Stimulated activated CD8-positive, alpha-beta memory T cell treated with anti-CD3 and anti-CD28 coated beads, Interleukin-7, amount 100 ng/mL, for 48 hours (primary cell): ENCODE results near the gene TXNDC17.
A peak's percentile ranks its signal among the peaks of the same experiment; 100 is the strongest.
"Not testable (repeated sequence)": the region's sequence is repeated elsewhere in the genome, so short reads cannot be mapped to it uniquely, and the experiment has no call there.

Source experiments
- DNase-seq, 2 donors: peaks; one replicate each; pipeline ENCODE4 v3.0.0-alpha.2; 2020; ENCODE audit warnings: low read depth in 1 of 2; ENCODE audit errors: extremely low read depth in 1 of 2

Gene TXNDC17

DNA sequence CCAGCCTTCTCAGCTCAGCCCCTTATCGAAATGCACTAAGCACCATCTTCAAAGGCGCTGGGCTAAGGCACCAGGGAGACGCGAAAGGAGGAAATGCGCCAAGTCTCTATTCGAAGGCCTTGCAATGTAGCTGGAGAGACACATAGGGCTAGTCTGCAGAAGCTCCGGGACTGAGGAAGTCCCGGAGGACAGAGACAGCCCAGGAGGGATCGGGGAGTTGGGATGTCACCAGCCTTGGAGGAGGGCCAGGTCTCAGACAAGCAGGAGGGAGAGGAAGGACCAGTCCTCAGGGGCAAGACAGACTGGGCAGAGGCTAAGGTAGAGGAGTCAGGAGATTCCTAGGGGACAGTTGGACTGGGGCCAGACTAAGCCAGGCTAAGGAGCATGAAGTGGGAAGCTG is 19.2 kb downstream of the TXNDC17 start:
- DNase-seq, result no peak

DNA sequence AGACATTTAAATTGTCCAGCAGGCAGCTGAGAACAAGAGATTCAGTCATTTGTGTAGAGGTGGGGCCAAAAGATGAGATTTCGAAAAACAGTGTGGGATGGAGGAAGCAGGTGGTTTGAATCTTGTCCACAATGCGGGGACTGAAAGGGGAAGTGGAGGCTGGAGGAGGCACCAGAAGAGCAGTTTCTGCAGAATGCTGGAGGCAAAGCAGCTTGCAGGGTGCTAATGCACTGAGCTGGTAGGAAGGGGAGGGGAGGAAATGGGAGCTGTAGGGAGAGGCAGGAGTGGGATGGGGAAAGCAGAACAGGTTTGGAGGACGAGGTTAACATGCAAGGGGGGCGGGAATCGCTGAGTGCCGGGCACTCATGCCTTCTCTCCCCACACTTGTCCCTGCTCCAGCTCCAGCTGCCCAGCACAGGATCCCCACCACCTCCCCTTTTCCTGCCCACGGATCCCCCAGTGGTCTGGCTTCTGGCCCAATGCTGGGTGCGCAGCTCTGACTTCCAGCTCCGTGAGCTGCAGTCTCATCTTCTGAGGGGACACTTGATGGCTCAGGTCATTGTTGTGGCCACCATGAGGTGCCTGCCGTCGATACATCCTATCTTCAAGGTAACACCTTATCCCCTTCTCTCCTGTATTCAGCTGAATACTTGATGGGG is 20.1 kb downstream of the TXNDC17 start:
- DNase-seq, result no peak

DNA sequence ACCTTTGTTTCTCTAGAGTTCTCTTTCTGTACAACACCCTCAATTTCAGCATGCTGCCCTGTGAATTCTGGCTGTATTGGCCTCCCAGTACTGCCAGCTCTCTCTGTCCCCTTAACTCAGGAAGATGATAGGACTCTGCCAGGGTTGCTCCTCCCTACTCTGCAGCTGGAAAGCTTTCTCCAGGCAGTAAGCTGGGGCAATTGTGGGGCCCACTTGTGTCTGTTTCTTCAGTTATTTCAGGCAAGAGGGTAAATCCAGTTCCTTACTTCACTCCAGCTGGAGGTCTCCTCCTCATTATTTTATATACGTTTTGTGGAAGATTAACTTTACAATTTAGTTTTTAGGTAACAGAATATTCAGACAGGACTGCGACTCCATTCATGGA is 20.6 kb downstream of the TXNDC17 start:
- no peak for DNase-seq

DNA sequence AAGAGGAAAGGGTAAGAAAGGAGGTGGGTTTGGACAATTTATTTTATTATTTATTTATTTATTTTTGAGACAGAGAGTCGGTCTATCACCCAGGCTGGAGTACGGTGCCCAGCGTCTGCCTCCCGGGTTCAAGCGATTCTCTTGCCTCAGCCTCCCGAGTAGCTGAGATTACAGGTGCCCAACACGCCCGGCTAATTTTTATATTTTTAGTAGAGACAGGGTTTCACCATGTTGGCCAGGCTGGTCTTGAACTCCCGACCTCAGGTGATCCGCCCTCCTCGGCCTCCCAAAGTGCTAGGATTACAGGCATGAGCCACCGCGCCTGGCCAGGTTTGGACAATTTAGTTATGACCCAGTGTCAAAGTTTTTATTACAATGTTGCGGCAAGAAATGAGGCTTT is 22.3 kb downstream of the TXNDC17 start:
- not testable (repeated sequence) for DNase-seq

DNA sequence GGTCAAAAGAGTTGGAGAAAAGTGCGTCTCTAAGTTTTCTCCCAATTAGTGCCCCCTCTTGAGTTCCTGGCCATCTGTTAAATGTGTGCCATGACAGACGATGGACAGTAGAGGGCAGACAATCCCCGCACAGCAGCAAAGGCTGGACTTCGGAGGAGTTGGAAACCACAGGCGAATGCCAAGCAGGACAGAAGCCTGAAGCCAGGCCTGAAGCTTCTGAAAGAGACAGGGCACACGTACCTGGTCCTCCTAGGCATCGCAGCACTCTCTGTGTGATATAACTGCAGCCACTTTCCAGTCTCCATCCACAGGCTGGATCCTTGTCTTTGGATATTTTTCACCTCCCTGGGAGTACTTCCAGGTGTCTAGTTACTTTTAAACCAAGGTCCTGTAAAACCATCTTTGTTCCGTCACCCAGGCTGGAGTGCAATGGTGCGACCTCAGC is 25.2 kb downstream of the TXNDC17 start:
- DNase-seq, result peak in 1 of 2 donors; percentile 25

DNA sequence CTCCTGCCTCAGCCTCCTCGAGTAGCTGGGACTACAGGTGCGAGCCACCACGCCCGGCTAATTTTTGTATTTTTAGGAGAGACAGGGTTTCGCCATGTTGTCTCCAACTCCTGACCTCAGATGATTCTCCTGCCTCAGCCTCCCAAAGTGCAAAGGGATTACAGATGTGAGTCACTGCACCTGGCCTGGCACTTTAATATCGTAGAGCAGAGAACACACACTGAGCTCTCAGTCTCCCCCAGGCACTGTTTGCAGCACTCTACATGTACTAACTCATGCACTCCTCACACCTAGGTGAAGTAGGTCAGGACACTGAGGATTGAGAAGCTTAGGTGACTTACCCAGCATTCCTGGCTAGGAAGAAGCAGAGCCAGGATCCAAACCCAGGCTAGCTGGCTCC is 25.7 kb downstream of the TXNDC17 start:
- no peak for DNase-seq

DNA sequence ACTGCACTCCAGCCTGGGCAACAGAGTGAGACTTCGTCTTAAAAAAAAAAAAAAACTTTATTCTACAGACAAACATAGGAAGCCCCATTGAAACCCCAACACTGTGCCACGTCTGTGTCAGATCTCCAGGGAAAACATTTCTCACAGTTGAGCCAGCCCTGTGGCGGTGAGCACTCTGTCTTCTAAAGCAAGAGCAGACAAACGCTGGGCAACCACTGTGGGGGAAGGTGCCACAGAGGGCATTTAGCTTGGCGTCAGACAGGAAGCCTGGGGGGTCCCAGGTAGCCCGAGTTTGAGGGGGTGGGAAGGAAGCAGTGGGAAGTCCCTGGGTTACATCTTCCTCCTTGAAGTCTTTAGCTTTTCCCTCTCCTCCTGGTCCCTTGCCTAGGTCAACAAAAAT is 26.7 kb downstream of the TXNDC17 start:
- no peak for DNase-seq

DNA sequence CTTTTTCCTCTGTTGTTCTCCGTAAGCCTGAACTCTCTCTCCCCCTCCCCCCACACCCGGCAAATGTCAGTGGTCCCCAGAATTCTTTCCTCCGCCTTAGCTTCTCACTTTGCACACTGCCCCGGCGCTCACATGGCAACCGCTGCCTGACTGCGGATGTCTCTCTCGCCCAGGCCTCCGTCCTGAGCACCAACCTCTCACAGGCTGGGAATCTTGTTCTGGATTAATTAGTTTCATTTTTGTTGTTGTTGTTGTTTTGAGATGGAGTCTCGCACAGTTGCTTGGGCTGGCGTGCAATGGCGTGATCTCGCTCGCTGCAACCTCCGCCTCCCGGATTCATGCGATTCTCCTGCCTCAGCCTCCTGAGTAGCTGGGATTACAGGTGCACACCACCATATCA is 27.4 kb downstream of the TXNDC17 start:
- DNase-seq, result no peak

DNA sequence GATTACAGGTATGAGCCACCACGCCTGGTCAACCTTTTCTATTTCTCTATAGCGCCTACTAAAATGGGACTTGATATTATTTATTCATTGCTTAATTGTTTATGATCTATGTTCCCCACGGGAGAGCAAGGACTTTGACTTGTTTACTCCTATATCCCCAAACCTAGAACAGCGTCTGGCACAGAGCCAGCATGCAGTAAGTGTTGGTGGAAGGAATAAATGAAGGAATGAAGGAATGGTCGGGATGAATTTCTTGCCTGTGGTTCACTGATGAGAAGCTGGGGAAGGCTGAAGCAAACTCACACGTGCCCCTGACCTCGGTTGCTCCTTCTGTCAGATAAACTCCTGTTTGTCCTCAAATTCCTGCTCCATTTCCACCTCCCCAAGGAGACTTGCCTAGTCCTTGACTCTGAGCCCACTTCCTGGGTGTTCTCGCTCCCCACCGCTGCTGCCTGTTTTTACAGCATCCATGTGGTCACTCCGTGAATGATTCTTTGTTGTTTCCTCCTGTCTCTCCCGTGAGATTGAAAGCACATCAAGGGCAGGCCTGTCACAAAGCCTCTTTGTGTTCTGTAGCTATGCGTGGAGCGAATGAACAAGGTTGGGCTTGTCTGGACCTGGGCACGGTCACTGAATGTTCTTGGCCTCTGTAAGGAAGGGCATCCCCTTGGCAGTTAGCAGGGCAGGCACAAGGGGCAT is 28.0 kb downstream of the TXNDC17 start:
- no peak for DNase-seq

DNA sequence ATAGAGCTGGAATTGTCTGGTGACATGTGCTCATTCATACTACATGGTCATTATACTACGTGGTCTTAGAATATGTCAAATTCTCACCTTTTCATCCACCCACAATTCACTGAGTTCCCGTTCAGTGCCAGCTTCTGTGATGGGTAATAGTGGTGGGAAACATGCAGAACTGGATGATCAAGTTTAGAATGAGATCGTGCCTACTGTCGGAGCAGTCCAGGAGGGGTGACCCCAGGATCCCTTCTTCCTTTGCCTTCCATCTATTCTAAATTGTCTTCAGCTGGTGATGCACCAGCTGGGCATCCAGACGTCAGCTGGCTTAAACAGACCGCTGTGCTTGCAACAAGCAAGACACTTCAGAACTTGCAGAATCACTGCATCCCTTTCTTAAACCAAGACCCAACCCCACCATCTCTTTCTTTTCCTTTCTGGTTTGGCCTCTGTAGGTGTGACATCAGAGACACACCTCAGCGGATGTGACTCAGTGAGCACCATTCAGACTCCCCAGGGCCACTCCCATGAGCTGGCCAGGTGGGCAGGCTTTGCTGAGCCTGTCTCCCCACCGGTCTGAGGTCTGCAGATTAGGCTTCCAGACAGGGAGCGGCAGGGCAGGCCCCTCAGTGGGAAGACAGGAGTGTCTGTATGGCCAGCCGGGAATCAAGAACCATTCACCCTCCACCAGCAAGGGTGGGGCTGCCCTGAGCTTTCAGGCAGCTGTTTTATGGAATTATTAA is 28.8 kb downstream of the TXNDC17 start:
- DNase-seq, result no peak

DNA sequence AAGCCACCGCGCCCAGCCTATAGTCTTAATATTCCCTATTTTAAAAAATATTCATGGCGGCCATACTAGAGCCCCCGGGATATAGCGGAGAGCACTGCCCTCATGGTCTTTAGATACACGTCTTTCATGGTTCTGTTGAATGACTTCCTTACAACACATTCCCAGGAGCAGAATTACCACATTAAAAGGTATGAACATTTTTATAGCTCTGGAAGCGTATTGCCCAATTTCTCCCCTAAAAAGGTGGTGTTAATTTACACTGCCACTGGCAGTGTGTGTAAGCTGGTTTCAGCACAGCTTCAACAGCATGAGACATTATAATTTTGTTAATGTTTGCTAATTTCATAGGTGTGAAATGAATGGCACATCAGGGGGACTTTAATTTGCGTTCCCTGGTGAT is 29.7 kb downstream of the TXNDC17 start:
- no peak for DNase-seq

DNA sequence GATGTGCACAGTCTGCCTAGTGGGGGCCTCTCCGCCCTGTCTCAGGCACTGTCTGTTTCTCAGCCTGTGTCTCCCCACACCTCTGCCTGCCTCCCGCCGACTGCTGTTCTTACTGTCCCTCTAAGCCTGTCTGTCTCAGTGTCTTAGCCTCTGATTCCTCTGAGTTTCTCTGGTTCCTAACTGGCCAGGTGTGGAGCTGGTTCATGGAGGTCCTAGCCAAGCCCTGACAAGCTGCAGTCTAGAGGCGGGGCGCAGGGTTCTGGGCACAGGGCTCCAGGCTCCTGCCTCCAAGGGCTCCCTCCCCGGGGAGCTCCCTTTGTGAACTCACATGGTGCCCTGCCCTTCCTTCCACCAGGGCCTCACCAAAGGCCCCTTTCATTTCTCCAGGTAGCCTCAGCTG is 30.1 kb downstream of the TXNDC17 start:
- DNase-seq, result no peak

DNA sequence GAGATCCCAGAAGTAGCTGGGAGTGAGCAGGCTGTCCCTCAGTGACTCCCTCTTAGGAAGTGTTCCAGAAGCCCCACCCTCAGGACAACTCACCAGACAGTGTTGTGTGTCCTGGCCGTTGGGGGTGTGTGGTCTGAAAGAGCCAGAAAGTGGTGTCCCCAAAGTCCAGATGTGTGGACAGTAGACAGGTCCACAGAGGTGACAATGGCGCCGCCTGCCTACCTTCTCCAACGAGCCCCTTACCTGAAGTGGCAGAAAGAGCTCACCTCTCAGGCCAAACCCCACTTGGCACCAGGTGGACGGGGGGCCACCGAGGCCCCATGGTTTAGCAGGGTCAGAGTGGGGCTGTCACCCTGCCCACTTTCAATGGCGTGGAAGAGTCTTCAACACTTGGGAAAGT is 30.6 kb downstream of the TXNDC17 start:
- DNase-seq, result no peak

DNA sequence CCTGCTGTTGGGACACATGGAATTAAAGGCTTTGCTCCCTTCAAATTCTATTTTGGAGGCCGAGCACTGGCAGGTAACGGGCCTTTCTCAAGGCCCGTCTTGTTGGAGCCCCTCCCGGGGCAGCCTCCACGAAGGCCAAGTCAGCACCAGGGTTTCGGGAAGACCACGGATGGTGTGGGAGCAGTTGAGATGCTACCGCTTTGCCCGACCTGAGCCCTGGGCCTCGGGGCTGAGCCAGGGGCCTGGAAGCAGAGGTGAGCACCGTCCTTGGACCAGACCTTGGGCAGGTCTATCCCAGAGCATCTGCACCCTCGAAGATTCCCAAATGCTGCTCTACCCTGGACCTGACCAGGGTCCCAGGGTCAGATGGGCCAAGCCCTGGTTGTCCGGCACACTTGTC is 33.7 kb downstream of the TXNDC17 start:
- DNase-seq, result no peak

DNA sequence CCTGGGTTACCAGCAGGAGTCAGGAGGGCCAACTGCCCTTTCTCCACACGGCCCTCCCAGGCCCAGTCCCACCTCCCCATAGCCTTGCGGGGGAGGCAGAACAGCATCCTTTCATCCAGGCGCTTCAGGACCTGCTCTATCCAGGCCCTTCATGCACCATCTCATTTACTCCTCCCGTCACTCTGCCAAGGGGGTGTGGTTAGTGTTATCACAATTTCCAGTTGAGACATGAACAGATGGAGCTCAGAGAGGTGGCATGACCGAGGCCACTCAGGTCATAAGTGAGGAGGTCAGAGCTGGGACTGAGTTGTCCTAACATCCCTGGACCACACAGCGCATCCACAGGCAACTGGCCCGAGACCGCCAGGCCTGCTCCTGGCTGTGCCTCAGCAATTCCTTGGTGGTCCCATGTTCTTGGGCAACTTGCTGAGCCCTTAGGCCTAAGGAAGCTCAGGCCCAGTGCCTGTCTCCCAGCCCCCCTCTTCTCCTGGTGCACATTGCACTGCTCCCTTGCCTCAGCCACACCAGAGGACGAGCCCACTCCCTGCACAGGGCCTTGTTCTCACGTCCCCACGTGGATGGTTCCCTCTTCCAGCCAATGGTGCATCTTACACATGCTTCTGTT is 34.5 kb downstream of the TXNDC17 start:
- DNase-seq, result no peak

DNA sequence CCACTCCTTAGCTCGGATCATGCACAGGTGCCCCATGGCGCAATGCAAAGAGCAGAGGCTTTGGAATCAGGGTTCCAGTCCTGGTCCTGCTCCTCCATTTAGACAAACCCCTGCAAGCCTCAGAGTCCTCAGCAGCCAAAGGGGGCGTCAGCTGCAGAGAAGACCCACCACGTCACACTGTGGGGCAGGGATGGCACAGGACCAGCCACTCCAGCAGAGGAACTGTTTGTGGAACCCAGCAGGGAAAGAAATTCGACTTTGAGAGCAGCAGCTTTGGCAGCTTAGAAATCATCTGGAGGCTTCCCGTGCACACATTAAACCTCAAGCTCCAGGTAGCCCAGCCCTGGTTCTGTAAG is 35.9 kb downstream of the TXNDC17 start:
- DNase-seq, result no peak

DNA sequence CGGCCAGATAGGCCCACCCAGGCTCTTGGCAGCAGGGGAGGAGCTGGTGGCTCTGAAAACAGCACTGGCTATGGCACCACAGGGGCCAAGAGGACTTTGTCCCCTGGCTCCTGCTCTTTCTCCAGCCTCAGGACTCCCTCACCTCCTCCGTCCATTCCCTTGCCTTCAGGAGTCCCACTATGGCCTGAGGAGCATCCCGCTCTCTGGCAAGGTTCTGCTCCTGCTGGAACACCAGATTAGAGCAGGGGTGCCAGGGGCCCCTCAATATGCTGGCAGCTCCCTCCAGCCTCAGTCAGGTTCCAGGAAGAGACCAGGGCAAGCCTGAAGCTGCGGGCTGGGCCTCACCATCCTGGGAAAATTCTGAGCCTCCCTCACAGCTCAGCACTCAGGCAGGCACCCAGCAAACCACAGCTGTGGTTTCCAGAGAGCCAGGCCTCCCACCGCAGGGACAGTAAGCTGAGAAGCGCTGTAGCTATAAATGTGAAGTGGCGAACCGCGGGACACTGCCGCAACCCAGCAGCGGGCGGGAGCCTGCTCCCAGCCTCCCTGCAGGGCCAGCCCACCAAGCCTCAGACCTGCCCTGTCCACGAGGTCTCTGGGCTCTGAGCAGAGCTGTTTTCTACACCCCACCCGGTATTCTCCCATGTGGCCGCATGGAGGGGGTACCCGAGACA is 36.4 kb downstream of the TXNDC17 start:
- DNase-seq, result peak in 1 of 2 donors; percentile 6

DNA sequence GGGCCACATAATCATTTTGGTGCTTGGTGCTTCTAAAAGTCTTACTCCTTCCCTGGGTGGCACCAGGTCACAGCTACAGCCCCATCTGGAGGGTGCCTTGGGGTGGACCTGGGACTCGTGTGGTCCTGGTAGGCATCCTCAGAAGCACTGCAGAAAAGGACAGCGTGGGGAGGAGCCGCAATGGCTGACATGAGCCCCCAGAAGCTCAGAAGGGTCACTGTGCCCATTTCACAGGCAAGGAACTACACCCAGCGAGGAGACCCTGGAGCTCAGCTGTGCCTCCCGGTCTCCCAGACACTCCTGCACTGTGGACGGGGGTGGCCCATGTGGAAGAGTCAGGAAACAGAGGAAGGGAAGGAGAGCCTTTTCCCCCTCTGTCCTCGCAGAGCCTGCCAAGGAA is 37.1 kb downstream of the TXNDC17 start:
- DNase-seq, result no peak

DNA sequence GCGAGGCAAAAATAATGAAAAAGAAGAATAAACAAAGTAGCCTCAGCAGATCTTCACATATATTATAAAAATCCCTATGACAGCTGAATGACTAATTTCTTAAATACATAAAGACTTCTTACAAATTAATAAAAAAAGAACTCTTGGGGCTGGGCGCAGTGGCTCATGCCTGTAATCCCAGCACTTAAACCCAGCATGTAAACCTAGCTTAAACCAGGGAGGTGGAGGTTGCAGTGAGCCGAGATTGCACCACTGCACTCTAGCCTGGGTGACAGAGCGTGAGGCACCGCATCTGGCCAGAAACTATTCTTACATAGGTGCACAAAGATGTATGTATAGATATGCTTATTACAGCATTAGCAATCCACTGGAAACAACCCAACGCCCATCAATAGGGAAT is 38.4 kb downstream of the TXNDC17 start:
- DNase-seq, result no peak

DNA sequence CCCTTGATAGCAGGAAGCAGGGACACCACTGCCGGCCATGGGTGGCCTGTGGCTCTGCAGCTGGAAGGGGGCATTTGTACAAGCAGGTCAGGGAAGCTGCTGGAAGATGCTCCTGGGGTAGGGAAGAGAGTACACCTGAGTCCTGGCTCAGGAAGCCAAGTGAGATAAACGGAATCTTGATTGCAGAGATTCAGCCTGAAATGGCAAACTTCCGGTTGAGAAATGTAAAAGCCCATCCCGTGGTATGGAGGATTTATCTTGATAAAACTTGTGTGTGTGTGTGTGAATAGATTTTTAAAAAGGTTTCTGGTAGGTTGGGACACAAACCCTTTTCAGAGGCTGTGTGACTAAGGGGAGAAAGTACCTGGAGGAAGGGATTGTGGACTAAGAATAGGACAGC is 40.3 kb downstream of the TXNDC17 start:
- no peak for DNase-seq

DNA sequence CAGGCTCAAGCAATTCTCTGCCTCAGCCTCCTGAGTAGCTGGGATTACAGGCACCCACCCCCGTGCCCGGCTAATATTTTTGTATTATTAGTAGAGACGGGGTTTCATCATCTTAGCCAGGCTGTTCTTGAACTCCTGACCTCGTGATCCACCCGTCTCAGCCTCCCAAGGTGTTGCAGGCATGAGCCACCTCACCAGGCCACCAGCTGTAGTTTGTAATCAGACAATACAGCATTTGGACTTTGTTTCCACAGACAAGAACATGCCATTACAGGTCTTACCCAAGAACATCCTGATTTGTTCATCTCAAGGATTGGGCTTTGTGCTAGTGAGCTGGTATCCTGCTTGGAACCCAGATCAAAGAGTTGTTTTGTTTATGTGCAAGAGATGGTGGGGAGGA is 40.8 kb downstream of the TXNDC17 start:
- no peak for DNase-seq
